Osteoblast (primary cell): ENCODE results near the gene CCDC85C. TPM values are rescaled to one million over a fixed set of nuclear protein-coding genes. Genes with fewer than 3 reads are reported as not detected.

Experiments
- DNase-seq: peaks from one replicate; pipeline ENCODE4 v3.0.0; 2011; ENCODE audit warnings: low spot score, mixed read lengths; ENCODE audit not compliant: insufficient read length; ENCODE audit errors: missing footprints
- H2AFZ ChIP-seq: 2 replicates; pipeline ENCODE4 v1.6.0; 2011; ENCODE audit warnings: mild to moderate bottlenecking, low read length
- H3K27ac ChIP-seq: 2 replicates; pipeline ENCODE4 v1.5.1; 2011; ENCODE audit warnings: mild to moderate bottlenecking, low read depth, low read length, moderate library complexity
- H3K27me3 ChIP-seq: 2 replicates; pipeline ENCODE4 v1.6.0; 2012; ENCODE audit warnings: mild to moderate bottlenecking, control low read depth, inconsistent platforms, low read length, moderate library complexity; ENCODE audit not compliant: insufficient read depth
- H3K36me3 ChIP-seq: 2 replicates; pipeline ENCODE4 v1.5.1; 2011; ENCODE audit warnings: mild to moderate bottlenecking, low read length, control low read depth, moderate library complexity; ENCODE audit not compliant: insufficient read depth
- H3K4me1 ChIP-seq: 2 replicates; pipeline ENCODE4 v1.5.1; 2011; ENCODE audit warnings: mild to moderate bottlenecking, low read length, control low read depth, moderate library complexity; ENCODE audit not compliant: insufficient read depth
- H3K4me2 ChIP-seq: 2 replicates; pipeline ENCODE4 v1.6.0; 2011; ENCODE audit warnings: mild to moderate bottlenecking, low read length; ENCODE audit not compliant: insufficient read depth
- H3K4me3 ChIP-seq: fragments of 200-600 bp; sonication (generic); 3 replicates; pipeline ENCODE4 v1.5.1; 2012; ENCODE audit warnings: mild to moderate bottlenecking, low read length, inconsistent platforms; ENCODE audit not compliant: insufficient read depth
- H3K79me2 ChIP-seq: 2 replicates; pipeline ENCODE4 v1.6.0; 2012; ENCODE audit warnings: mild to moderate bottlenecking, low read length, control low read depth, inconsistent platforms; ENCODE audit not compliant: insufficient read depth
- H3K9me3 ChIP-seq: 2 replicates; pipeline ENCODE4 v1.5.1; 2011; ENCODE audit warnings: low read depth, low read length, control low read depth
- H4K20me1 ChIP-seq: 2 replicates; pipeline ENCODE4 v1.6.0; 2012; ENCODE audit warnings: mild to moderate bottlenecking, low read length, control low read depth; ENCODE audit not compliant: insufficient read depth
- CTCF ChIP-seq: IDR thresholded peaks from 2 replicates; pipeline ENCODE4 v1.5.1; 2011; ENCODE audit warnings: mild to moderate bottlenecking, low read depth, low read length, moderate library complexity; ENCODE audit errors: extremely low read depth
- total RNA-seq: library from RNA; depleted of rRNA; stranded (reverse); fragments of >200 nt; gene quantifications from 2 replicates; pipeline ENCODE4 v1.2.3, GENCODE V29; 2012

Gene CCDC85C
- total RNA-seq, 1 donor, result 3.6 TPM

DNA sequence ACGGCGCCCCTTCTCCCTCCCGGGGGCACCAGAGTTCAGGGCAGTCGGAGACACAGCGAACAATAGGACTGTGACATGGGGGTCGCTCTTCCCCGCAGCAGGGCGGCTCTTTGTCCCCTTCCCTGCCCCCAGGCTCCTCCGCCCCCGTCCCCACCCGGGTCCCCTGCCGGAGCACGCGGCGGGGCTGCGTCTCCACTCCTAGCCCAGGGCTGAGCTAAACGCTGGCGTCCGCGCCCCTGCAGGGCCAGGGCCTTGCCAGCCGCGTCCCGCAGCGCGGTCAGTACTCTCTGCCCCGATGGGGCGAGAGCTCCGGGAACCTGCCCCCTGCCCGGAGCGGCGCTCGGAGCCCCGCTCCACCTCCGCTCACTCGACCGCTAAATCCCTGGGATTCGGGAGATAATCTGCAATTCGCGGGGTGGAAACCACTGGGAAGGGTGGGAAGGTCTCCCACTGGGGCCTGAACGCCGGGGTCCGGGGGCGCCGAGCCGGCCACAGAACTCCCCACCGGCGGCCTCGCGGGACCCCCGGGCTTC is 825 bp upstream of the CCDC85C start:
- peaks cover 30% of the 10 kb centered on the region for H3K79me2 ChIP-seq
- no peaks in the 10 kb centered on the region for H3K36me3 ChIP-seq
- no peaks in the 10 kb centered on the region for H3K27me3 ChIP-seq
- H3K4me3 ChIP-seq, result peak overlapping the region; percentile 84
- peak overlapping the region; percentile 85 for H3K4me2 ChIP-seq
- peaks cover 21% of the 10 kb centered on the region for H3K4me1 ChIP-seq
- peaks cover 9% of the 10 kb centered on the region for H4K20me1 ChIP-seq
- no peaks in the 10 kb centered on the region for H3K9me3 ChIP-seq
- H3K27ac ChIP-seq, result peak overlapping the region; percentile 37
- peak overlapping the region; percentile 84 for H2AFZ ChIP-seq
- DNase-seq, result peak; percentile 97
- TF ChIP-seq CTCF, result no peak

DNA sequence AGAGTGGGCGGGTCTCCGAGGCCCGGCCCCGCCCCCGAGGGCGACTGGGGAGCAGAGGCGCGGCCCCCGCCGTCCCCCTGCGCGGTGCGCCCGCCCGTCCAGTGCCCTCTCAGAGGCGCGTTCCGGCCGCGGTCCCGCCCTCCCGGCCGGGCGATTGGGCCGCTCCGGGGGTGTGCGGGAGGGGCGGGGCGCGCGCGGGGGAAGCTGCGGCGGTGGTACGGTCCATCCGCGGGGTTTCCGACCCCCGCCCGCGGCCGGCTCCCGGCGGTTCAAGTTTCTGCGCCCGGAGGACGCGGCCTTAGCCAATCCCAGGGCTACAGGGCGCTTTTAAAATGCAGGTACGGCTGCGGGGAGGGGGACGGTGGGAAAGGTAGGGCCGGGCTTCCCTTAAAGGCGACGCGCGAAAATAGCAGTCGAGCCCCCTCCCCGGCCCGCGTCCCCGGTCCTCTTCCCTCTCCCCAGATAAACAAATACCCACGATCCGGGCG is 315 bp upstream of the CCDC85C start:
- Histone ChIP-seq H4K20me1 (peaks cover 5% of the 10 kb centered on the region), H3K9me3 (no peaks in the 10 kb centered on the region), H3K4me1 (peaks cover 21% of the 10 kb centered on the region), H3K4me2 (peak overlapping the region; percentile 85), H3K27me3 (no peaks in the 10 kb centered on the region), H3K27ac (peak overlapping the region; percentile 37), H2AFZ (peak overlapping the region; percentile 84), H3K79me2 (peaks cover 33% of the 10 kb centered on the region), H3K4me3 (peak overlapping the region; percentile 84), H3K36me3 (no peaks in the 10 kb centered on the region)
- DNase-seq, result peak; percentile 100
- no peak for TF ChIP-seq CTCF

- H3K79me2 ChIP-seq, result peaks cover 42% of the 10 kb centered on the region
- no peak overlapping the region for H2AFZ ChIP-seq
- TF ChIP-seq CTCF, result no peak
- H4K20me1 ChIP-seq, result peaks cover 5% of the 10 kb centered on the region
- H3K4me3 ChIP-seq, result peak overlapping the region; percentile 61
- H3K4me2 ChIP-seq, result peak overlapping the region; percentile 71
- peaks cover 21% of the 10 kb centered on the region for H3K4me1 ChIP-seq
- H3K27ac ChIP-seq, result no peak overlapping the region
- H3K36me3 ChIP-seq, result no peaks in the 10 kb centered on the region
- no peaks in the 10 kb centered on the region for H3K27me3 ChIP-seq
- peak; percentile 59 for DNase-seq
- H3K9me3 ChIP-seq, result no peaks in the 10 kb centered on the region
Measured at GRCh38 chr14:99602788-99603415, 1.1 kb downstream of the CCDC85C start.

GRCh38 chr14:99602054-99602787 is 1.8 kb downstream of the CCDC85C start:
- Histone ChIP-seq H3K27me3 (no peaks in the 10 kb centered on the region), H3K36me3 (no peaks in the 10 kb centered on the region), H3K4me2 (peak overlapping the region; percentile 71), H3K79me2 (peaks cover 45% of the 10 kb centered on the region), H2AFZ (no peak overlapping the region), H3K4me3 (peak overlapping the region; percentile 61), H3K4me1 (peaks cover 21% of the 10 kb centered on the region), H3K9me3 (no peaks in the 10 kb centered on the region), H4K20me1 (peaks cover 5% of the 10 kb centered on the region), H3K27ac (no peak overlapping the region)
- DNase-seq, result peak; percentile 92
- TF ChIP-seq CTCF, result no peak
